Nephron (organoid): ENCODE results near the gene SPTLC3.

Experiments
- H3K27ac Mint-ChIP-seq, 3 experiments: 2 replicates each; pipeline ENCODE4 v1.8.0; 2020; ENCODE audit warnings: mixed read lengths in 3 of 3, mild to moderate bottlenecking in 2 of 3, moderate library complexity in 1 of 3
- H3K27me3 Mint-ChIP-seq: 2 replicates; pipeline ENCODE4 v1.8.0; 2021; ENCODE audit warnings: low read depth, mild to moderate bottlenecking, moderate library complexity, mixed read lengths
- H3K36me3 Mint-ChIP-seq: 2 replicates; pipeline ENCODE4 v1.8.0; 2020; ENCODE audit warnings: low read depth, mixed read lengths
- H3K4me1 Mint-ChIP-seq: 2 replicates; pipeline ENCODE4 v1.8.0; 2020; ENCODE audit warnings: mixed read lengths
- H3K4me3 Mint-ChIP-seq, 3 experiments: 2 replicates each; pipeline ENCODE4 v1.8.0; 2020; ENCODE audit warnings: mild to moderate bottlenecking in 3 of 3, mixed read lengths in 3 of 3, moderate library complexity in 2 of 3
- H3K9me3 Mint-ChIP-seq: 2 replicates; pipeline ENCODE4 v1.8.0; 2020; ENCODE audit warnings: mixed read lengths
- TF ChIP-seq, protein P1 (sequence below), 3 experiments: fragments of 200-600 bp; sonication (generic); IDR thresholded peaks; one replicate each; pipeline ENCODE4 v1.5.0; 2021; ENCODE audit warnings: antibody characterized with exemption in 3 of 3; ENCODE audit not compliant: unreplicated experiment in 3 of 3

SPTLC3 gene

DNA sequence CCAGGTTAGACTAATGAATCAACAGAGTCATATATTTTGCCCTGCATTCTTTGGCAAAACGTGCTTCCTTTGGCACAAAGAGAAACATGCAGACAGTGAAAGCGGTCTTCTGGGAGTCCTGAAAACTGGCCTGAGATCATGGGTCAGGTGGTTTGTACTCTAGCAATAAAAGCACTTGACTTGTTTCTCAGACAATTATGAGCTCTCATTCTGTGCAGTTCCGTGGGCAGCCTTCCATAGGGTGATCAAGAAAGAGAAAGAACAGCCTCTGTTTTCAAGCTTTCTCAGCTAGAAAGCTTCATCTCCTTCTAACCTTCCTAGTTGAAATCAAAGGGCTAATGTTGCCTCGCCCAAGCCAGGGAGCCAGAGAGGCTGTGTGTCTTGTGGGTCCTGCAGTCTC lies 149.6 kb downstream of the SPTLC3 start:
- Mint-ChIP-seq H3K36me3 (peaks cover 5% of the 10 kb centered on the region), H3K4me3 (no peak overlapping the region), H3K4me1 (peaks cover 17% of the 10 kb centered on the region), H3K9me3 (no peaks in the 10 kb centered on the region), H3K27ac (peak overlapping the region; percentile 45 to 85 (median 68)), H3K27me3 (peaks cover 9% of the 10 kb centered on the region)
- TF ChIP-seq, protein P1, sequence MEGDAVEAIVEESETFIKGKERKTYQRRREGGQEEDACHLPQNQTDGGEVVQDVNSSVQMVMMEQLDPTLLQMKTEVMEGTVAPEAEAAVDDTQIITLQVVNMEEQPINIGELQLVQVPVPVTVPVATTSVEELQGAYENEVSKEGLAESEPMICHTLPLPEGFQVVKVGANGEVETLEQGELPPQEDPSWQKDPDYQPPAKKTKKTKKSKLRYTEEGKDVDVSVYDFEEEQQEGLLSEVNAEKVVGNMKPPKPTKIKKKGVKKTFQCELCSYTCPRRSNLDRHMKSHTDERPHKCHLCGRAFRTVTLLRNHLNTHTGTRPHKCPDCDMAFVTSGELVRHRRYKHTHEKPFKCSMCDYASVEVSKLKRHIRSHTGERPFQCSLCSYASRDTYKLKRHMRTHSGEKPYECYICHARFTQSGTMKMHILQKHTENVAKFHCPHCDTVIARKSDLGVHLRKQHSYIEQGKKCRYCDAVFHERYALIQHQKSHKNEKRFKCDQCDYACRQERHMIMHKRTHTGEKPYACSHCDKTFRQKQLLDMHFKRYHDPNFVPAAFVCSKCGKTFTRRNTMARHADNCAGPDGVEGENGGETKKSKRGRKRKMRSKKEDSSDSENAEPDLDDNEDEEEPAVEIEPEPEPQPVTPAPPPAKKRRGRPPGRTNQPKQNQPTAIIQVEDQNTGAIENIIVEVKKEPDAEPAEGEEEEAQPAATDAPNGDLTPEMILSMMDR (IDR thresholded peaks at IDR 0.05; ENCODE audit: unreplicated experiment in 3 of 3) = no peak

DNA sequence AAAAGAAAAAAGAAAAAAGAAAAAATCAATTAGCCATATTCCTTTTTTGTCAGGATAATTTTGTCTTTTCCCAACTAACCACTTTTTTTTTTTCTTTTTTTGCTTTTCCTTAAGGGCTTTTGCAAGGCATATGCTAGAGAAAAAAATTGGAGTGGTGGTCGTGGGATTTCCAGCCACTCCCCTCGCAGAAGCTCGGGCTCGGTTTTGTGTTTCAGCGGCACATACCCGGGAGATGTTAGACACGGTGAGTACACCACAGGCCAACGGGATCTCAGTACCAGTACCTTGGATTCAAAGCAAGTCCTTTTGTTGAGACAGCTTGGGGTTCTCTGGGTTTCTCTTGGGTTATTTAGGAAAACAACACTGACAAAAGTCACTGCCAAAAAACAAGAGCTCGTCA lies 151.1 kb downstream of the SPTLC3 start:
- Mint-ChIP-seq H3K4me1 (peaks cover 17% of the 10 kb centered on the region), H3K27ac (no peak overlapping the region)

DNA sequence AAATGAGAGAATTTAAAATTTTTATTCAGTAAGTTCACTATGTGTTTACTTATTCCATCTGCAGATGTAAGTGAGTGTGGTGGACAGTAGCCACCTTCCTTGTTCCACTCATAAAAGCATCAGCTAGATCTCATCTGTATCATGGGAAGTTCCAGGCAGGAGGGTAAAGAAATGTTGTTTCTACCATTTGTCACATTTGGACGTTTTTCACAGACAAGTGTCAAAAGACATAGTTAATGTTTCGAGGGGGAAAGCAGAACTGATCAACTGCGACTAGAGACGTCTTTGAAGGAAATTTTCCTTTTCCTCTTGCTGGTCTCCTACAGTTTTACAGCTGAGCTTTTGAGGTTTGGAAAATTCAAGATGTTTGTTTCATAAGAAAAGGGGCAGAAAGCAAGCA lies 156.4 kb downstream of the SPTLC3 start:
- H3K27ac Mint-ChIP-seq = no peak overlapping the region
- H3K27me3 Mint-ChIP-seq = peaks cover 4% of the 10 kb centered on the region
- H3K4me3 Mint-ChIP-seq = no peak overlapping the region
- no peaks in the 10 kb centered on the region for H3K4me1 Mint-ChIP-seq
- TF ChIP-seq, protein P1 (IDR thresholded peaks at IDR 0.05; ENCODE audit: unreplicated experiment in 3 of 3) = no peak
- peaks cover 2% of the 10 kb centered on the region for H3K9me3 Mint-ChIP-seq
- peaks cover 8% of the 10 kb centered on the region for H3K36me3 Mint-ChIP-seq

More for the DNA sequence above, 151.1 kb downstream of the SPTLC3 start:
- Mint-ChIP-seq H3K27me3 (peaks cover 4% of the 10 kb centered on the region), H3K9me3 (no peaks in the 10 kb centered on the region), H3K4me3 (no peak overlapping the region), H3K36me3 (peaks cover 5% of the 10 kb centered on the region)
- TF ChIP-seq, protein P1 (IDR thresholded peaks at IDR 0.05; ENCODE audit: unreplicated experiment in 3 of 3) = no peak

DNA sequence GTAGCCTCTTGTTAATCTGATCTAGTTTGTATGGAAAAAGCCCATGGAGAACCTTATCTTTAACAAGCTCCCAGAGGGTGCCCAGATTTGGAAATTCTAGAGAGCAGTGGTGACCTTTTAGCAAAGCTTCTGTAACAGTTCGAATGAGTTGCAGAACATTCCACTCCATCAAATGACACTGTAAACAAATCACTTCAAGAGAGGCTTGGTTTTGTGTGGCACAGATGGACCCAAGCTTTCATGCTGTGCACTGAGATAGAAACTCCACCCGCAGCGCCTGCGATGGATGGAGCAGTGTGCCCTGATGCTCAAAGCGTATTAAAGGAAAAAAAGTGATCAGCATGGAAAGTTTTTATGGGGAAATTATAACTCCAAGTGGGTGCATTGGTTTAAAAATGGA lies 157.2 kb downstream of the SPTLC3 start:
- Mint-ChIP-seq H3K9me3 (peaks cover 2% of the 10 kb centered on the region), H3K27me3 (peaks cover 4% of the 10 kb centered on the region), H3K4me3 (no peak overlapping the region), H3K36me3 (peaks cover 7% of the 10 kb centered on the region), H3K27ac (no peak overlapping the region), H3K4me1 (no peaks in the 10 kb centered on the region)
- TF ChIP-seq, protein P1 (IDR thresholded peaks at IDR 0.05; ENCODE audit: unreplicated experiment in 3 of 3) = no peak

- peaks cover 4% of the 10 kb centered on the region for H3K27me3 Mint-ChIP-seq
- H3K4me3 Mint-ChIP-seq = no peak overlapping the region
- H3K27ac Mint-ChIP-seq = no peak overlapping the region
- H3K36me3 Mint-ChIP-seq = peaks cover 3% of the 10 kb centered on the region
- no peaks in the 10 kb centered on the region for H3K4me1 Mint-ChIP-seq
- TF ChIP-seq, protein P1 (IDR thresholded peaks at IDR 0.05; ENCODE audit: unreplicated experiment in 3 of 3) = no peak
- H3K9me3 Mint-ChIP-seq = peaks cover 2% of the 10 kb centered on the region
These were observed 157.7 kb downstream of the SPTLC3 start for GRCh38 chr20:13166437-13166836.

- Mint-ChIP-seq H3K36me3 (peaks cover 3% of the 10 kb centered on the region), H3K4me1 (no peaks in the 10 kb centered on the region), H3K4me3 (no peak overlapping the region), H3K27ac (no peak overlapping the region), H3K9me3 (peaks cover 5% of the 10 kb centered on the region), H3K27me3 (no peaks in the 10 kb centered on the region)
- TF ChIP-seq, protein P1 (IDR thresholded peaks at IDR 0.05; ENCODE audit: unreplicated experiment in 3 of 3) = no peak
These were observed 160.3 kb downstream of the SPTLC3 start for GRCh38 chr20:13169086-13169485.
